ENCODE data around the gene EEFSEC.

GRCh38 chr3:128285967-128286321 is 132.7 kb downstream of the EEFSEC start:
- no peak for TF ChIP-seq CTCF (IDR thresholded peaks at IDR 0.05; ENCODE audit: low read depth, low read length)
- TF ChIP-seq POLR2A (IDR thresholded peaks at IDR 0.05; ENCODE audit: extremely low read depth, insufficient read length): no peak
- no peak for TF ChIP-seq MYC (IDR thresholded peaks at IDR 0.05; ENCODE audit: low read depth, low read length)

Data from NB4 (cell line).